H9 (cell line): ENCODE data around the gene THEM4. TPM values are rescaled to one million over a fixed set of nuclear protein-coding genes. Genes with fewer than 3 reads are reported as not detected.

Source experiments
- DNase-seq: peaks from one replicate; pipeline ENCODE4 v3.0.0-alpha.2; 2017
- H2AFZ ChIP-seq: one replicate; pipeline ENCODE4 v1.6.1; 2013; ENCODE audit warnings: mild to moderate bottlenecking, low read length, control low read depth, moderate library complexity
- H2AK5ac ChIP-seq: 2 replicates; pipeline ENCODE4 v1.6.1; 2013; ENCODE audit warnings: low read length, control low read depth, mixed read lengths; ENCODE audit not compliant: insufficient read length
- H2BK120ac ChIP-seq: one replicate; pipeline ENCODE4 v1.6.1; 2013; ENCODE audit warnings: low read depth, mild to moderate bottlenecking, low read length, control low read depth, inconsistent platforms; ENCODE audit not compliant: poor library complexity, severe bottlenecking
- H2BK12ac ChIP-seq: 2 replicates; pipeline ENCODE4 v1.6.1; 2013; ENCODE audit warnings: low read length, control low read depth, mixed read lengths, low read depth; ENCODE audit not compliant: insufficient read length
- H2BK15ac ChIP-seq: 2 replicates; pipeline ENCODE4 v1.6.1; 2013; ENCODE audit warnings: low read depth, low read length, control low read depth
- H2BK20ac ChIP-seq: one replicate; pipeline ENCODE4 v1.6.1; 2013; ENCODE audit warnings: low read depth, mild to moderate bottlenecking, low read length, control low read depth, inconsistent platforms; ENCODE audit not compliant: poor library complexity, severe bottlenecking
- H2BK5ac ChIP-seq: 2 replicates; pipeline ENCODE4 v1.6.1; 2013; ENCODE audit warnings: low read length, control low read depth, mixed read lengths; ENCODE audit not compliant: insufficient read length
- H3K14ac ChIP-seq: 2 replicates; pipeline ENCODE4 v1.6.1; 2013; ENCODE audit warnings: low read length, control low read depth; ENCODE audit not compliant: insufficient read depth
- H3K18ac ChIP-seq: 2 replicates; pipeline ENCODE4 v1.6.1; 2013; ENCODE audit warnings: low read depth, mild to moderate bottlenecking, mixed read lengths, low read length, control low read depth; ENCODE audit not compliant: insufficient read length
- H3K23ac ChIP-seq: 2 replicates; pipeline ENCODE4 v1.6.1; 2013; ENCODE audit warnings: low read length, control low read depth, mixed read lengths, low read depth; ENCODE audit not compliant: insufficient read length
- H3K23me2 ChIP-seq: 2 replicates; pipeline ENCODE4 v1.6.1; 2013; ENCODE audit warnings: low read depth, mild to moderate bottlenecking, mixed read lengths, low read length, control low read depth; ENCODE audit not compliant: insufficient read length, poor library complexity, severe bottlenecking
- H3K27ac ChIP-seq: 2 replicates; pipeline ENCODE4 v1.5.1; 2013; ENCODE audit warnings: low read length, control low read depth, mixed read lengths, low read depth; ENCODE audit not compliant: insufficient read length
- H3K27me3 ChIP-seq: 2 replicates; pipeline ENCODE4 v1.6.1; 2013; ENCODE audit warnings: low read length, control low read depth, inconsistent platforms; ENCODE audit not compliant: insufficient read depth
- H3K4ac ChIP-seq: 2 replicates; pipeline ENCODE4 v1.6.1; 2013; ENCODE audit warnings: low read depth, mild to moderate bottlenecking, control low read depth, inconsistent platforms, low read length, moderate library complexity
- H3K4me1 ChIP-seq: 2 replicates; pipeline ENCODE4 v1.6.1; 2013; ENCODE audit warnings: low read length, control low read depth, inconsistent platforms; ENCODE audit not compliant: insufficient read depth
- H3K4me2 ChIP-seq: 2 replicates; pipeline ENCODE4 v1.6.1; 2013; ENCODE audit warnings: low read length, control low read depth, mixed read lengths; ENCODE audit not compliant: insufficient read length, insufficient read depth
- H3K56ac ChIP-seq: 2 replicates; pipeline ENCODE4 v1.6.1; 2013; ENCODE audit warnings: low read depth, mild to moderate bottlenecking, mixed read lengths, low read length, control low read depth; ENCODE audit not compliant: insufficient read length
- H3K79me1 ChIP-seq: 2 replicates; pipeline ENCODE4 v1.6.1; 2013; ENCODE audit warnings: low read depth, mild to moderate bottlenecking, moderate library complexity, low read length, control low read depth, inconsistent platforms; ENCODE audit not compliant: insufficient read depth, poor library complexity, severe bottlenecking
- H3K79me2 ChIP-seq: 2 replicates; pipeline ENCODE4 v1.6.1; 2013; ENCODE audit warnings: low read length, control low read depth, inconsistent platforms; ENCODE audit not compliant: insufficient read depth
- H3K9ac ChIP-seq: 2 replicates; pipeline ENCODE4 v1.6.1; 2013; ENCODE audit warnings: low read length, control low read depth, mixed read lengths; ENCODE audit not compliant: insufficient read length; ENCODE audit errors: extremely low read depth
- H3K9me3 ChIP-seq: one replicate; pipeline ENCODE4 v1.6.1; 2013; ENCODE audit warnings: low read depth, low read length, inconsistent platforms; ENCODE audit not compliant: control insufficient read depth
- H3T11ph ChIP-seq: one replicate; pipeline ENCODE4 v1.6.1; 2013; ENCODE audit warnings: mild to moderate bottlenecking, low read length, control low read depth, inconsistent platforms
- H4K20me1 ChIP-seq: one replicate; pipeline ENCODE4 v1.6.1; 2013; ENCODE audit not compliant: control insufficient read depth, insufficient read length, insufficient read depth
- H4K5ac ChIP-seq: 2 replicates; pipeline ENCODE4 v1.6.1; 2013; ENCODE audit warnings: low read depth, mild to moderate bottlenecking, mixed read lengths, low read length, control low read depth; ENCODE audit not compliant: insufficient read length
- H4K8ac ChIP-seq: replicated peaks from 2 replicates; pipeline ENCODE4 v1.6.1; 2013; ENCODE audit warnings: low read length, control low read depth, mixed read lengths, low read depth; ENCODE audit not compliant: insufficient read length
- H4K91ac ChIP-seq: 2 replicates; pipeline ENCODE4 v1.6.1; 2013; ENCODE audit warnings: low read depth, mild to moderate bottlenecking, moderate library complexity, mixed read lengths, low read length, control low read depth; ENCODE audit not compliant: insufficient read length
- H3K27ac Mint-ChIP-seq, 3 experiments: 2 replicates in 2 of 3; 3 replicates in 1 of 3; pipeline ENCODE4 v1.8.0; 2020 to 2021; ENCODE audit warnings: mixed read lengths in 3 of 3, mild to moderate bottlenecking in 1 of 3, moderate library complexity in 1 of 3
- H3K27me3 Mint-ChIP-seq: 2 replicates; pipeline ENCODE4 v1.8.0; 2021; ENCODE audit warnings: low read depth, mild to moderate bottlenecking, moderate library complexity, mixed read lengths
- H3K36me3 Mint-ChIP-seq, 3 experiments: 2 replicates in 2 of 3; 3 replicates in 1 of 3; pipeline ENCODE4 v1.8.0; 2020 to 2021; ENCODE audit warnings: low read depth in 3 of 3, mixed read lengths in 3 of 3; ENCODE audit not compliant: insufficient read depth in 1 of 3
- H3K4me1 Mint-ChIP-seq, 2 experiments: 2 replicates each; pipeline ENCODE4 v1.8.0; 2020; ENCODE audit warnings: mixed read lengths in 2 of 2
- H3K4me3 Mint-ChIP-seq, 2 experiments: 2 replicates in 1 of 2; 3 replicates in 1 of 2; pipeline ENCODE4 v1.8.0; 2020 to 2021; ENCODE audit warnings: mild to moderate bottlenecking in 2 of 2, mixed read lengths in 2 of 2, moderate library complexity in 1 of 2
- H3K9me3 Mint-ChIP-seq, 2 experiments: 2 replicates in 1 of 2; 3 replicates in 1 of 2; pipeline ENCODE4 v1.8.0; 2020; ENCODE audit warnings: mild to moderate bottlenecking in 2 of 2, mixed read lengths in 2 of 2, moderate library complexity in 1 of 2
- CTCF ChIP-seq: fragments of 200-600 bp; sonication (generic); conservative IDR thresholded peaks from 3 replicates; pipeline ENCODE4 v1.8.0; 2021; ENCODE audit warnings: antibody characterized with exemption, mild to moderate bottlenecking
- WGBS: extraction: QIAGEN DNeasy Blood & Tissue Kit; methylation state at CpG from one replicate; pipeline ENCODE4 v1.1.7; 2013; ENCODE audit warnings: missing lambda C conversion rate, low lambda C conversion rate, mixed read lengths; ENCODE audit not compliant: insufficient read length; ENCODE audit errors: extremely low coverage; 5-methylcytosine and 5-hydroxymethylcytosine counted together
- long read RNA-seq: library from polyadenylated mRNA; unstranded; transcript quantifications from one replicate; pipeline ENCODE4 v2.0.0, GENCODE V29; 2020
- total RNA-seq: library from RNA; stranded (reverse); gene quantifications from 2 replicates; pipeline ENCODE4 v1.2.1, GENCODE V29; 2021

Gene THEM4
- total RNA-seq, result 8.8 and 10.5 TPM in 2 replicates
- long read RNA-seq, transcript THEM4-201 (6 exons, 2,377 nt), result minor isoform, 20 of 63 reads
- long read RNA-seq, transcript THEM4-202 (7 exons, 1,832 nt), result major isoform, 23 of 63 reads
- long read RNA-seq, partial matches to known transcripts, result 1 of 63 reads
- long read RNA-seq, other reads (novel, unspliced or antisense), result 17 of 63 reads

DNA sequence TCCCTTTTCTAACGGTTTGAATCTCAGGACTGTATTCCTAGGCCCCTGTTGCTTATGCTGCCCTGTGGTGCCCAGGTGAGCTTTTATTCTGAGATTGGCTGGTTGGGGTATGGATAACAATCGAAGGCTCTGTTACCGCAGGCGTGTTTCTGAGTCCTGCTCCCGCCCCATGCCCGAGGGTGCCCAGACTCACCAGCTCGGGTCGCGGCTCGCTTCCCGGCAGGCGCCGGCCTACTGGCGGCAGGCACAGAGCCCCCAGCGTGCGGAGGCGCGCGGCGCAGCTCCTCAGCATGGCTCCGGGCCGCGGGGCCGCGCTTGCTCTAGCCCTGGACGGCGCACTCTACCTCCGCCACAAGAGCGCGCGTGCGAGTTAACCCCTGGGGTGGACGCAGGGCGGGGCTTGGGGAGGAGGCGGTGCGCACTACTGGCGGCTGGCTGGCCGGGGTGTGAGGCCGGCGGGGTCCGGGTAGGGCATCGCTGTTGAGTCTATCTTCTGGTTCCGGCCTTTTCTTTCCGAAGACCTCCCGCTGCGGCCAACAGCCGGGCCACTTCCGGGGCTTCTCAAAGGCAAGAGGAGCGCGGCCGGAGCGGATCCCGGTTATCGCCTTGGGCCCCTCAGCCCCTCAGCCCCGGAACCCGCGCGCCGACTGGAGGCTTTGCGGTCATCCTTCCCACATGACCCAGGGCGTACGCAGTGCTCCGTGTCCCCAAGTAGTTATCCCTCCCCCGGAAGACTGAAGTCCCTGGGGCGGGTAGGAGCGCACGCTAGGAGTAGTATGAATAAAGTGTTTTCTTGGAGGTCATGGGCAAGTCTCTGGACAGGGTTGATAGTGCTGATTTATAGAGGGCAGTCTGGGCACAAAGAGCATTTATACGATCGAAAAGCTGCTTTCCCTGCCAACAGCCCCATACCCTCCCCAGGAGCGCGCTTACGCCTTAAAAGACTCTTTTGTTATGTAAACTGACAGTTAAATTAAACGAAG, at the start of gene THEM4:
TSS of gene THEM4 (minus strand) at position 345 of the 983 bp plus-strand sequence. CDS start at position 292, 53 bp downstream.
- no peak within 1 kb of the TSS for H3K56ac ChIP-seq
- peak within 1 kb of the TSS; percentile 66 for H2AFZ ChIP-seq
- no CpG with 5 or more reads among the region's 73 CpGs for WGBS
- H2BK5ac ChIP-seq, result no peak within 1 kb of the TSS
- no peaks in the 10 kb centered on the region for H3K27me3 ChIP-seq
- peak within 1 kb of the TSS; percentile 98 to 99 (median 99) for H3K27ac Mint-ChIP-seq
- H4K20me1 ChIP-seq, result no peaks in the 10 kb centered on the region
- H3T11ph ChIP-seq, result no peak within 1 kb of the TSS
- no peak for TF ChIP-seq CTCF
- H3K79me1 ChIP-seq, result no peaks in the 10 kb centered on the region
- H3K27me3 Mint-ChIP-seq, result peaks cover 2% of the 10 kb centered on the region; the same call in 1 of the 2 replicates
- peak within 1 kb of the TSS; percentile 80 for H3K18ac ChIP-seq
- H3K4me1 Mint-ChIP-seq, result peaks cover 15 to 20% of the 10 kb centered on the region in 2 experiments
- H3K9ac ChIP-seq, result peak within 1 kb of the TSS; percentile 82
- H2BK120ac ChIP-seq, result no peak within 1 kb of the TSS
- no peaks in the 10 kb centered on the region; the same call in 1 of the 2 replicates for H3K4me1 ChIP-seq
- H3K23ac ChIP-seq, result no peak within 1 kb of the TSS
- H3K79me2 ChIP-seq, result no peaks in the 10 kb centered on the region
- H3K4ac ChIP-seq, result no peak within 1 kb of the TSS
- peak; percentile 98 for DNase-seq
- peaks cover 6% of the 10 kb centered on the region for H3K9me3 ChIP-seq
- peak within 1 kb of the TSS; percentile 78 to 92 for H3K4me3 Mint-ChIP-seq
- H2BK20ac ChIP-seq, result no peak within 1 kb of the TSS
- H2BK15ac ChIP-seq, result no peak within 1 kb of the TSS
- peak within 1 kb of the TSS; percentile 91 for H3K27ac ChIP-seq
- no peak within 1 kb of the TSS for H2AK5ac ChIP-seq
- peak within 1 kb of the TSS; percentile 89; the same call in 1 of the 2 replicates for H3K14ac ChIP-seq
- peaks cover 30 to 32% (median 31%) of the 10 kb centered on the region in 3 experiments for H3K36me3 Mint-ChIP-seq
- peaks cover 25 to 36% of the 10 kb centered on the region in 2 experiments for H3K9me3 Mint-ChIP-seq
- peaks cover 11% of the 10 kb centered on the region for H3K23me2 ChIP-seq
- no peak within 1 kb of the TSS for H4K8ac ChIP-seq
- H4K91ac ChIP-seq, result no peak within 1 kb of the TSS
- H3K4me2 ChIP-seq, result peak within 1 kb of the TSS; percentile 92
- no peak within 1 kb of the TSS for H2BK12ac ChIP-seq
- H4K5ac ChIP-seq, result peak within 1 kb of the TSS; percentile 19
